Heart right ventricle (tissue), 16 donors: Measurements from ENCODE around the gene USH2A. TPM values are rescaled to one million over a fixed set of nuclear protein-coding genes. Genes with fewer than 3 reads are reported as not detected.

Source experiments
- ATAC-seq, 8 donors: fragments of 200-7000 bp; cut with Tn5 transposase; one replicate each; pipeline ENCODE4 v1.9.1; 2020; ENCODE audit warnings: mild to moderate bottlenecking in 8 of 8, moderate library complexity in 8 of 8, moderate number of reproducible peaks in 1 of 8
- DNase-seq, 2 donors: peaks; one replicate each; pipeline ENCODE4 v3.0.0-alpha.2; 2020
- H3K27ac ChIP-seq, 10 donors: fragments of 200-600 bp; sonication (generic) in 2 of 10; one replicate each; pipeline versions ENCODE4 v1.5.0 to v1.8.0; 2020 to 2022; ENCODE audit warnings: mild to moderate bottlenecking in 3 of 10
- H3K27me3 ChIP-seq, 7 donors: fragments of 200-600 bp; one replicate each; pipeline ENCODE4 v1.8.0; 2021 to 2022; ENCODE audit warnings: mild to moderate bottlenecking in 2 of 7
- H3K36me3 ChIP-seq, 9 donors: fragments of 200-600 bp; sonication (generic) in 1 of 9; one replicate each; pipeline versions ENCODE4 v1.5.0 to v1.8.0; 2020 to 2022; ENCODE audit warnings: mild to moderate bottlenecking in 2 of 9
- H3K4me1 ChIP-seq, 9 donors: fragments of 200-600 bp; sonication (generic) in 1 of 9; one replicate each; pipeline versions ENCODE4 v1.5.0 to v1.8.0; 2020 to 2022; ENCODE audit warnings: mild to moderate bottlenecking in 4 of 9
- H3K4me3 ChIP-seq, 10 donors: fragments of 200-600 bp; sonication (generic) in 2 of 10; one replicate each; pipeline versions ENCODE4 v1.5.0 to v1.8.0; 2020 to 2022; ENCODE audit warnings: mild to moderate bottlenecking in 7 of 10, moderate library complexity in 2 of 10
- H3K9me3 ChIP-seq, 11 donors: fragments of 200-600 bp in 10 of 11; sonication (generic) in 2 of 11; one replicate each; pipeline versions ENCODE4 v1.5.0 to v1.8.0; 2013 to 2022; ENCODE audit warnings: mild to moderate bottlenecking in 2 of 11, control low read depth in 1 of 11, moderate library complexity in 1 of 11
- CTCF ChIP-seq, 9 donors: fragments of 200-600 bp; sonication (generic) in 2 of 9; IDR thresholded peaks; one replicate each; pipeline versions ENCODE4 v1.5.0 to v1.8.0; 2021 to 2022; ENCODE audit warnings: antibody characterized with exemption in 9 of 9, mild to moderate bottlenecking in 5 of 9, moderate library complexity in 1 of 9
- WGBS, 2 donors: extraction: QIAGEN DNeasy Blood & Tissue Kit; methylation state at CpG; one replicate each; pipeline ENCODE4 v1.1.7; 2013; ENCODE audit warnings: inconsistent platforms in 1 of 2; 5-methylcytosine and 5-hydroxymethylcytosine counted together
- intact Hi-C, 10 donors: fragments of 100-400 bp; cut with DNase I; formaldehyde crosslinking; loops; one replicate each; pipeline versions ENCODE4 v1.11.1 to v1.14.2; 2022
- long read RNA-seq, 3 donors: library from polyadenylated mRNA; unstranded; transcript quantifications; one replicate each; pipeline ENCODE4 v2.0.0, GENCODE V29; 2020 to 2021
- polyA plus RNA-seq, 2 donors: library from polyadenylated mRNA; stranded (reverse); fragments of 200-250 nt; gene quantifications; one replicate each; pipeline ENCODE4 v1.2.3, GENCODE V29; 2013
- total RNA-seq, 10 donors: library from RNA; stranded (reverse); fragmentation: NEBNext Ultra II Directional in 3 of 10; extraction: Animal tissue kit (Norgen Biotek cat#: 25700) in 3 of 10; gene quantifications; one replicate each; pipeline versions ENCODE4 v1.2.1 to v1.2.4, GENCODE V29; 2021 to 2023
- donor health status: Arrhythmogenic right ventricular cardiomyopathy.
- donor health status: ischemic (EF 13 %, LVEDD 7.1; RV severe dilation, severe dysfunction).
- donor health status: healthy with polysubstance abuse.
- donor health status: DM: no; HTN: yes; CAD: no.
- donor health status: DM: no; HTN: no; CAD: no.
- donor health status: ischemic (EF 25% LVEDD 6.9; RV normal size, moderate dysfunction).
- donor health status: ischemic (EF 25% LVEDD 5.7; RV mildly dilated, moderate dysfunction).
- donor health status: healthy.
- donor health status: DM: yes; HTN: yes; CAD: no.
- donor health status: Ischemic cardiomyopathy.
- donor health status: ischemic (EF 35%, LVEDD 5.7; RV mildly dilated, moderate dysfunction).
- donor health status: nonischemic (EF 11% LVEDD 7.7; RV severe dilation, severe dysfunction).
- donor health status: DM: yes; HTN: yes; CAD: no.
- donor health status: PGD.
- donor health status: ischemic (EF 29% LVEDD 5.4; RV normal size, mild dysfunction).
- donor health status: nonischemic (EF 23%, LVEDD 6.1; RV moderate dilation, normal function).

The USH2A gene, protein sequence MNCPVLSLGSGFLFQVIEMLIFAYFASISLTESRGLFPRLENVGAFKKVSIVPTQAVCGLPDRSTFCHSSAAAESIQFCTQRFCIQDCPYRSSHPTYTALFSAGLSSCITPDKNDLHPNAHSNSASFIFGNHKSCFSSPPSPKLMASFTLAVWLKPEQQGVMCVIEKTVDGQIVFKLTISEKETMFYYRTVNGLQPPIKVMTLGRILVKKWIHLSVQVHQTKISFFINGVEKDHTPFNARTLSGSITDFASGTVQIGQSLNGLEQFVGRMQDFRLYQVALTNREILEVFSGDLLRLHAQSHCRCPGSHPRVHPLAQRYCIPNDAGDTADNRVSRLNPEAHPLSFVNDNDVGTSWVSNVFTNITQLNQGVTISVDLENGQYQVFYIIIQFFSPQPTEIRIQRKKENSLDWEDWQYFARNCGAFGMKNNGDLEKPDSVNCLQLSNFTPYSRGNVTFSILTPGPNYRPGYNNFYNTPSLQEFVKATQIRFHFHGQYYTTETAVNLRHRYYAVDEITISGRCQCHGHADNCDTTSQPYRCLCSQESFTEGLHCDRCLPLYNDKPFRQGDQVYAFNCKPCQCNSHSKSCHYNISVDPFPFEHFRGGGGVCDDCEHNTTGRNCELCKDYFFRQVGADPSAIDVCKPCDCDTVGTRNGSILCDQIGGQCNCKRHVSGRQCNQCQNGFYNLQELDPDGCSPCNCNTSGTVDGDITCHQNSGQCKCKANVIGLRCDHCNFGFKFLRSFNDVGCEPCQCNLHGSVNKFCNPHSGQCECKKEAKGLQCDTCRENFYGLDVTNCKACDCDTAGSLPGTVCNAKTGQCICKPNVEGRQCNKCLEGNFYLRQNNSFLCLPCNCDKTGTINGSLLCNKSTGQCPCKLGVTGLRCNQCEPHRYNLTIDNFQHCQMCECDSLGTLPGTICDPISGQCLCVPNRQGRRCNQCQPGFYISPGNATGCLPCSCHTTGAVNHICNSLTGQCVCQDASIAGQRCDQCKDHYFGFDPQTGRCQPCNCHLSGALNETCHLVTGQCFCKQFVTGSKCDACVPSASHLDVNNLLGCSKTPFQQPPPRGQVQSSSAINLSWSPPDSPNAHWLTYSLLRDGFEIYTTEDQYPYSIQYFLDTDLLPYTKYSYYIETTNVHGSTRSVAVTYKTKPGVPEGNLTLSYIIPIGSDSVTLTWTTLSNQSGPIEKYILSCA (N-terminal part only)
- total RNA-seq (1 to 10 TPM in 8 of 10 donors, under 1 TPM in 2; 0.82 to 4.9 (median 3.7) TPM), polyA plus RNA-seq (under 1 TPM; 0.01 to 0.29 TPM)
- long read RNA-seq, donor 1, result 0 reads
- long read RNA-seq, donor 2, result 0 reads
- long read RNA-seq, donor 3, result 0 reads

DNA sequence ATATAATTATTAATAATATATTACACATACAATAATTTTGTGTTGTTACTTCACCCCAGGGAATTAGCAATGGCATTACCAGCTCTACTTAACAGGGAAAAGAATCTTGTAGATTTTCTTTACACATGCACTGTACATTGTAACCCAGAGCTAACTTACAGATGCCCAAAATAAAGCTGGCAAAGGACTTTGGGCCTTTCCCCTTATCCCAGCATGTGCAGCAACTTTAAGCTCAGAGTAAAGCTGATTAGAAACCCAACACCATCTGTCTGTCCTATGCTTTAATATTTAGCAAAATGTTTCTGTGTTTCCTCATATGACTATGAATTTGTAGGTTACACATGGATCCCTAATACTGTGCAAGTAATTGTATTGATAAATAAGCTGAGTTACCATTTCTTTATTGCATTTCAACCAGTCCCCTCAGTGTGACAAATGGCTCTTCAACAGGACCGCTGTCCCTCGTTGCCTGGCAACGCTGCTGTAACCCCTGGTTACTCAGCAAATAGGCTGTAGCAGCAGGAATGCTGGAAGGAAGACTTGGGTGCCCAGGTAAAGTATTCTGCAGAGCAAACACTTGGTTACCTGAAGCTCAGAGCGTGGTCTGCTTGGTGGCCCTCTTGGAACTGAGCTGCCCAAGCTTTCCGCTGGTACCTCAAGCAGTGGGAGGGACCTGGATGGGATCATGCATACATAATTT lies at the start of gene USH2A:
TSS of gene USH2A (minus strand) at position 628 of the 700 bp plus-strand sequence. CDS start 1,112 bp downstream, outside the sequence.
- no peak for ATAC-seq
- intact Hi-C loops, result no loop called here
- WGBS, 2 donors, result 59 to 68% methylated on average over 5 of the region's 5 CpGs

GRCh38 chr1:216466162-216466801 lies 43.0 kb upstream of the USH2A start:
- Histone ChIP-seq H3K4me1 (peaks cover 0 to 7% (median 0%) of the 10 kb centered on the region in 9 donors), H3K27me3 (no peaks in the 10 kb centered on the region), H3K36me3 (no peaks in the 10 kb centered on the region), H3K9me3 (no peaks in the 10 kb centered on the region), H3K27ac (no peak overlapping the region), H3K4me3 (no peak overlapping the region)
- ATAC-seq (no peak), DNase-seq (no peak)
- TF ChIP-seq CTCF (IDR thresholded peaks at IDR 0.05), result no peak
- intact Hi-C loops, result no loop called here
- 77 to 88% methylated on average over 3 of the region's 3 CpGs for WGBS, 2 donors

More for the DNA sequence above, at the start of gene USH2A:
- Histone ChIP-seq H3K4me1 (peaks cover 0 to 5% (median 0%) of the 10 kb centered on the region in 9 donors), H3K4me3 (no peak within 1 kb of the TSS), H3K36me3 (no peaks in the 10 kb centered on the region), H3K9me3 (no peaks in the 10 kb centered on the region), H3K27me3 (no peaks in the 10 kb centered on the region), H3K27ac (no peak within 1 kb of the TSS)
- no peak for TF ChIP-seq CTCF (IDR thresholded peaks at IDR 0.05)
- no peak for DNase-seq

GRCh38 chr1:216464489-216464888 lies 41.2 kb upstream of the USH2A start:
- Histone ChIP-seq H3K27ac (no peak overlapping the region), H3K9me3 (no peaks in the 10 kb centered on the region), H3K27me3 (no peaks in the 10 kb centered on the region), H3K4me3 (no peak overlapping the region), H3K36me3 (no peaks in the 10 kb centered on the region), H3K4me1 (peaks cover 0 to 7% (median 0%) of the 10 kb centered on the region in 9 donors)
- ATAC-seq (no peak), DNase-seq (no peak)
- TF ChIP-seq CTCF (IDR thresholded peaks at IDR 0.05), result no peak
- WGBS, 2 donors, result 69 to 71% methylated on average over 1 of the region's 1 CpG
- intact Hi-C loops, result no loop called here
